ENCODE results near the gene EFCAB12.
"Not testable (repeated sequence)": the region's sequence is repeated elsewhere in the genome, so short reads cannot be mapped to it uniquely, and the experiment has no call there.

EFCAB12 gene

DNA sequence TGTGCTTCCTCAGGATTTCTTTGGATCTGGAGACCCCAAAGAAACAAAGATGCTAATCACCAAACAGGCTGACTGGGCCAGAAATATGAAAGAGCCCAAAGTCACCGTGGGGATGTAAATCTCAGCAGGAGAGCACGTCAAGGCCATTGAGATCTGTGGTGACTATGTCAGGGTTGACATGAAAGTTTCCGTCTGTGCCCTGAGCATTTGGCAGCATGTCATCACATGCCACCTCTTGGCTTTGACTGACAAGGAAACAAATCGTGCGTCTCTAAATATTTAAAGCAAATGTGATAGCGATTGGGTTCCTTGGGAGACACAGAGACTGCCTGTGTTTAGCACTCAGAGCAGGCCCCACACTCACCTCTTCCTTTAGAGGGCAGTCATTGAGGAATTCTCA lies 35.2 kb downstream of the EFCAB12 start:
- FAIRE-seq (no peak), DNase-seq (ENCODE audit: insufficient read length, low spot score) (no peak)

DNA sequence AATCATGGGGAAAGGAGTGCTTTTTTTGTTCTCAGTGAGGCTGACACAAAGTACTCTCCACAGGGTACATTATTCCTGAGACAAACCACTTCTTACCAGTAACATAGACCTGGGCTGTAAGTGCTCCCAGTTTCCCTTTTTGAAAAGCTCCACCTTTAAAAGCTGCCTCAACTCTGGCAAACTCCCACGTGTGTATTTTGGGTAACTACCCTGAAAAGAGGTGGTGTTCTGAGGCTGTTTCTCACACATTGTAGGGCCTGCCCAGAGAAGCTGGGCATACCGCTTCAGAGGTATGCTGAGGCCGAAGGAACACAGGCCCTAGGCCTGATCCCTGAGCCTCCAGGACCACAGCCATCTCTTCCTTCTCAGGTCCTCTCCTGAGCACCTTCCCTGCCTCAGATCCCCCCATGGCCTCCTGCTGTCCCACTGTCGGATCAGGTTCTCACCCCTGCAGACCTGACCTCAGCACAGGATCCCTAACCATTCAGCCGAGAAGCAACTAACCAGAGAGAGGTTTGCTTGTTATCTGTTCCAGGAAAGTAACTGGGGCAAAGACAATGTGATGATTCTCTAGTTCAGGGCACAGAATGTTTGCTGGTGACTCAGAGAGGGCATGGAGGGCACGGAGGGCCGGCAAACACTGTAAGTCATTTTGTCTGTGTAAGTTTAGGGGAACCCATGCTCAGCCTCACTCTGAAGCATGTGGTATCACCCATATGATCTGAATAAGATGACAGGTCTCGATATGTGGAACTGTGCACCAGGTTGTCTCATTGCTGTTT lies 36.1 kb downstream of the EFCAB12 start:
- not testable (repeated sequence) for DNase-seq (ENCODE audit: insufficient read length, low spot score); FAIRE-seq

More for the DNA sequence above, 35.2 kb downstream of the EFCAB12 start:
- TF ChIP-seq CTCF (IDR thresholded peaks at IDR 0.05; ENCODE audit: insufficient read depth, missing control alignments) = no peak

- not testable (repeated sequence) for FAIRE-seq; DNase-seq (ENCODE audit: insufficient read length, low spot score)
Observed at GRCh38 chr3:129391583-129391982, 36.9 kb downstream of the EFCAB12 start.

DNA sequence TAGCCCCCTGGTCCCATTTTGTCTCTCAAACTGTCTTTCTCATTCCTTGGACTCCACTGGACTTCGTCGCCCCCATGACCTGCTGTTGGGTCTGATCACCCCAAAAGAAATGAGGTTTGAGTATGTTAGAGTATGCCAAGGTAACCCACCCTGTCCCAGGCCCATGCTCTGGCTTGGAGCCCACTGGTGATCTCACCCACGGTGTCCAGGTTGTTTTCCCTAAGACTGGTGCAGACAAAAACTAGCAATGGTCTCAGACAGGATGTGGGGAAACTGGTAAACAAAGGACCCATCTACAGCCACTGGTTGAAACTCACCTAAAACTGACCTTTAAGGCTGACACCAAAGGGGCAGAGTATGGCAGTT lies 38.9 kb downstream of the EFCAB12 start:
- no peak for DNase-seq (ENCODE audit: insufficient read length, low spot score)
- TF ChIP-seq CTCF (IDR thresholded peaks at IDR 0.05; ENCODE audit: insufficient read depth, missing control alignments) = no peak
- no peak for FAIRE-seq

DNA sequence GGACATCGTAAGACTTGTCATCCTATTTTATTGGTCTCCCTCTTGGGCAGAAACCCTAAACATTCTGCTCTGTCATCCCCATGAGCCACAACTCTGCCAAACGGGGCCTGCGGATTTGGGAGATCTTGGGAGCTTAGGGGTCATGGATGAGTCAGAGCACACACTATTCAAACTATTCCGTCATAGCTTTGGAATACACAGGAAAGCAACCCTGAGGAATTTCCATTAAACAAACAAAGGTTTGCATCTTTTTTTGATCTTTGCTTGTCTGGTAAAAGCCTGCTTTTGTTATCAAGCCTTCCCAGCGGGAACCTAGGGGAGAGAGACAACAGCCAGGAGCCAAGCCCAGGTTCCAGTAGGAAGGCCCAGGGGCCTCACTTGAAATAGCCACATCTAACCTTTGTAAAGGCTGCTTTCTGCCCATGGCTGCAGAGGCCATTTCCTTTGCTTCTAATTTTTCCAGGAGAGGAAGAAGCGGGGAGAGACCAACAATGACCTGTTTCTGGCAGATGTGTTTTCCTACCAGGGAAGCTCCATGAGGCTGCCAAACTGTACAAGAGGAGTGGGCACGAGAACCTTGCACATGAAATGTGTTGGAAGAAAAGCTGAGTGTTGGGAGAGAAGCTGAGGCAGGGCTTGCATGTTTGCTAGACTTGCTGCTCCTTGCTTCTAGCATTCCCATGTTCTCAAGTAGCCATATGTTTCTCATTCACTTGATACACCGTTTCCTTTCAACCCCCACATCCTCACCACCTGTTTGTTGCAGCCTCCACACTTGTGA lies 39.5 kb downstream of the EFCAB12 start:
- not testable (repeated sequence) for FAIRE-seq; DNase-seq (ENCODE audit: insufficient read length, low spot score)

- no peak for TF ChIP-seq CTCF (IDR thresholded peaks at IDR 0.05; ENCODE audit: insufficient read depth, missing control alignments)
- DNase-seq (ENCODE audit: insufficient read length, low spot score) (no peak), FAIRE-seq (no peak)
Observed at GRCh38 chr3:129387487-129387886, 40.9 kb downstream of the EFCAB12 start.

GRCh38 chr3:129386984-129387383 lies 41.5 kb downstream of the EFCAB12 start:
- no peak for TF ChIP-seq CTCF (IDR thresholded peaks at IDR 0.05; ENCODE audit: insufficient read depth, missing control alignments)
- FAIRE-seq (no peak), DNase-seq (ENCODE audit: insufficient read length, low spot score) (no peak)

DNA sequence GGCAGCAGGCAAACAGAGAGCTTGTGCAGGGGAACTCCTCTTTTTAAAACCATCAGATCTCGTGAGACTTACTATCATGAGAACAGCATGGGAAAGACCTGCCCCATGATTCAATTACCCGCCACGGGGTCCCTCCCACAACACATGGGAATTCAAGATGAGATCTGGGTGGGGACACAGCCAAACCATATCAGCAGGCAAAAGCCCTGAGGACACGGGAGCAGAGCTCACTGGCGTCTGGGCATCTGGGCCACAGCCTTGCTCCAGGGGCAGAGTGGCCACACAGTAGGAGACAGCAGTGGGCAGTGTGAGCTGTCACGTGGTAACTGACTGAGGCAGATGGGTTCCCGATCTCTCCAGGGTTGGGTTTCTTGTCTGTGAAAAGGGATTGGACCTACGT lies 42.9 kb downstream of the EFCAB12 start:
- DNase-seq (ENCODE audit: insufficient read length, low spot score); FAIRE-seq: not testable (repeated sequence)

DNA sequence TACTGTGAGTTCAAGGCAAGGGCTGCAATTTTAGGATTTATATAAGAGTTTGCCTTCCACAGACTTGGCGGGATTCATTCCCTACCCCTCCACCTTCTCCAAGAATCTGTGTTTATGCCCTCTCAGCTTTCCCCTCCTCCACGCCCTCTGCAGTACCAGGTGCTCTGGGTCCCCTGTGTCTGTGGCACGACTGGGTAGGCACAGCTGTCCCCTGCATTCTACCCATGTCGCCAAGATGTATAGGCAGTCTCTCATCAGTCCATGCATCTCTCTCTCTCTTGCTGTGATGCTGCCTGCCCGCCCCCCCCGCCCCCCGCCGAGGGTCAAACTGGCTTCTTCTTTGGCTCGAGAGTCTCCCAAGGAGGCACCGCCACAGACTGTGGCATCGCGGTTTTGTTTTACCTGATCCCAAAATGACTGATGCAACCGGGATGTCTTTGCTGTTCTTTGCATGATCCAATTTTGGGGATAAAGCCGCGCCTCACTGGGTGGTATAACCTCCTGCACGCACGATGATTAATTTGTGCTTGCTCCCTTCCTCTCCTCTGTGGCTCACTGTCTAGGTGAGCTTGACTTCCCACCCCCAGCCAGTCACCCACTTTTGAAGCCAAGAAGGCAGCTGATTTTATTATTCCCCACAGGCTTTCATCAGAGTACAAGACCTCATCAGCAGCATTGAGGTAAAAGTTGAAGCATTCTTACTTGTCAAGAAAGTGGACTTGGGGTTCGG lies 43.7 kb downstream of the EFCAB12 start:
- no peak for TF ChIP-seq CTCF (IDR thresholded peaks at IDR 0.05; ENCODE audit: insufficient read depth, missing control alignments)
- DNase-seq (ENCODE audit: insufficient read length, low spot score) (no peak), FAIRE-seq (no peak)

DNA sequence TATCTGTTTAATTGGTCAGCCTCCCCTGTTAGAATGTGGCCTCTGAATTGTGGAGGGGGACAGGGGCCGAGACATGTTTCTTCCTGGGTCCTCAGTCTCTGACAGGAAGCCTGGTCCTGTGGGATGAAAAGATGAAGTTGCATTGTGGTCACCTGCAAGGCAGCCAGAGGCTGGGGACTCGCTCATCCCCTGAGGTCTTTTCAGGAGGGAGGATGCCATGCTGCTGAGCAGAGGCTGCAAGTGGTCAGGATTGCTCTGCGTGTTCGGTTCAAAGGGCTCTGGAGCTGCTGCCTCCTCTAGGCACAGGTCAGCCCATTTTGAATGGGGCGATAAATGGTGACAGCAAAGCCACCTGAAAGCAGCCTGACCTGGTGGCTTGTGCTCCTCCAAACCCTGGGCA lies 44.3 kb downstream of the EFCAB12 start:
- not testable (repeated sequence) for DNase-seq (ENCODE audit: insufficient read length, low spot score); FAIRE-seq

Data from D721Med (cell line).